HepG2 (cell line): Measurements from ENCODE around the gene CACTIN.

Experiments
- RCOR2 ChIP-seq: IDR thresholded peaks from 2 replicates; pipeline ENCODE4 v1.6.1; 2016; ENCODE audit warnings: missing biosample characterization, missing genetic modification reagents
- SAFB2 ChIP-seq: sonication (generic); formaldehyde crosslinking; IDR thresholded peaks from 2 replicates; pipeline ENCODE4 v1.5.1; 2020; ENCODE audit warnings: missing genetic modification reagents, low read depth, mild to moderate bottlenecking, borderline replicate concordance
- ZNF678 ChIP-seq: sonication (generic); formaldehyde crosslinking; IDR thresholded peaks from 2 replicates; pipeline ENCODE4 v1.4.0; 2020; ENCODE audit warnings: mild to moderate bottlenecking, missing genetic modification reagents
- TF ChIP-seq, protein P1 (sequence below): IDR thresholded peaks from 2 replicates; pipeline ENCODE4 v1.6.1; 2016; ENCODE audit warnings: missing genetic modification reagents, missing compliant biosample characterization
- TF ChIP-seq, protein P2 (sequence below): IDR thresholded peaks from 2 replicates; pipeline ENCODE4 v1.6.1; 2012; ENCODE audit warnings: inconsistent platforms
- TF ChIP-seq, protein P3 (sequence below): sonication (generic); formaldehyde crosslinking; IDR thresholded peaks from 2 replicates; pipeline ENCODE4 v1.4.0; 2020; ENCODE audit warnings: missing genetic modification reagents

DNA sequence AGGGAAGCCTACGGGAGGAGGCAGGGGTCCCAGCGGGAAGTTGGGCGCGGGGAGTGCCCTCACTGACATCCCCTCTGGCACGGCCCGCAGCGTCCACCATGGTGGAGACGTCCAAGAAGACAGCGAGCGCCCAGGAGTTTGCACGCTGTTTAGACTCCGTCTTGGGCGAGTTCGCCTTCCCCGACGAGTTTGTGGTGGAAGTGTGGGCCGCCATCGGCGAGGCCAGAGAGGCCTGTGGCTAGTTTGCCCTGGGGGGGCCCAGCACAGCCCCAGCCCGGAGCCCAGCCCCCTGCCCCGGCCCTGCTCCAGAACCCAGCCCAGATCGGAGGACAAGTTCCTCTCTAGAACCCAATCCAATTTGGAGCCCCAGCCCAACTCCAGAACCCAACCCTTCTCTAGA is 36.6 kb downstream of the CACTIN start:
- TF ChIP-seq, protein P1, sequence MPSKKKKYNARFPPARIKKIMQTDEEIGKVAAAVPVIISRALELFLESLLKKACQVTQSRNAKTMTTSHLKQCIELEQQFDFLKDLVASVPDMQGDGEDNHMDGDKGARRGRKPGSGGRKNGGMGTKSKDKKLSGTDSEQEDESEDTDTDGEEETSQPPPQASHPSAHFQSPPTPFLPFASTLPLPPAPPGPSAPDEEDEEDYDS (CRISPR knock-in tag), result no peak
- TF ChIP-seq SAFB2 (CRISPR knock-in tag), result no peak
- no peak for TF ChIP-seq RCOR2 (CRISPR knock-in tag)
- TF ChIP-seq, protein P2, sequence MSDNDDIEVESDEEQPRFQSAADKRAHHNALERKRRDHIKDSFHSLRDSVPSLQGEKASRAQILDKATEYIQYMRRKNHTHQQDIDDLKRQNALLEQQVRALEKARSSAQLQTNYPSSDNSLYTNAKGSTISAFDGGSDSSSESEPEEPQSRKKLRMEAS, result no peak
- TF ChIP-seq, protein P3, sequence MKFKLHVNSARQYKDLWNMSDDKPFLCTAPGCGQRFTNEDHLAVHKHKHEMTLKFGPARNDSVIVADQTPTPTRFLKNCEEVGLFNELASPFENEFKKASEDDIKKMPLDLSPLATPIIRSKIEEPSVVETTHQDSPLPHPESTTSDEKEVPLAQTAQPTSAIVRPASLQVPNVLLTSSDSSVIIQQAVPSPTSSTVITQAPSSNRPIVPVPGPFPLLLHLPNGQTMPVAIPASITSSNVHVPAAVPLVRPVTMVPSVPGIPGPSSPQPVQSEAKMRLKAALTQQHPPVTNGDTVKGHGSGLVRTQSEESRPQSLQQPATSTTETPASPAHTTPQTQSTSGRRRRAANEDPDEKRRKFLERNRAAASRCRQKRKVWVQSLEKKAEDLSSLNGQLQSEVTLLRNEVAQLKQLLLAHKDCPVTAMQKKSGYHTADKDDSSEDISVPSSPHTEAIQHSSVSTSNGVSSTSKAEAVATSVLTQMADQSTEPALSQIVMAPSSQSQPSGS (CRISPR knock-in tag), result no peak
- no peak for TF ChIP-seq ZNF678 (CRISPR knock-in tag)
